Fibroblast of lung (primary cell): ENCODE data around the gene IGF1R.

Experiments
- CTCF ChIP-seq, 2 donors: IDR thresholded peaks in 1 of 2; conservative IDR thresholded peaks in 1 of 2; 1 replicate in 1 of 2; 2 replicates in 1 of 2; pipeline ENCODE4 v1.5.1; 2011 to 2012; ENCODE audit warnings: low read length in 2 of 2, control low read depth in 1 of 2, inconsistent platforms in 1 of 2, low read depth in 1 of 2, mild to moderate bottlenecking in 1 of 2
- EZH2 ChIP-seq: IDR thresholded peaks from 2 replicates; pipeline ENCODE4 v1.5.1; 2012; ENCODE audit warnings: low read length, control low read depth, mild to moderate bottlenecking; ENCODE audit errors: missing control alignments

- no peak for TF ChIP-seq CTCF (conservative IDR thresholded peaks at IDR 0.05 in 1 of 2, IDR thresholded peaks at IDR 0.05 in 1 of 2; ENCODE audit: low read depth in 1 of 2, low read length in 2 of 2)
- TF ChIP-seq EZH2, result no peak
These were observed 75.7 kb downstream of the IGF1R start for GRCh38 chr15:98724048-98724447.
